Measurements from ENCODE around the gene PPP1R16B. TPM values are rescaled to one million over a fixed set of nuclear protein-coding genes. Genes with fewer than 3 reads are reported as not detected.

Gene PPP1R16B
- total RNA-seq, 5 donors from 2014 or later (not counting 1 experiment from before 2014, with no cell fraction given) = 32.0 to 58.5 (median 50.2) TPM

GRCh38 chr20:38939686-38940085, 134.2 kb downstream of the PPP1R16B start:
- Mint-ChIP-seq H3K4me1 (no peaks in the 10 kb centered on the region), H3K36me3 (peaks cover 4% of the 10 kb centered on the region), H3K9me3 (no peaks in the 10 kb centered on the region), H3K27ac (no peak overlapping the region), H3K4me3 (no peak overlapping the region), H3K27me3 (no peaks in the 10 kb centered on the region)
- no peak for ATAC-seq (replicated peaks in 1 of 4)
- no peak overlapping the region for H3K27ac ChIP-seq (ENCODE audit: low read length)
- ChIA-PET POLR2A (no interaction called here), CTCF (no interaction called here)
- H3K4me1 ChIP-seq (ENCODE audit: control insufficient read depth in 1 of 2, extremely low read depth in 1 of 2, insufficient read depth in 2 of 2, low read length in 2 of 2) = no peaks in the 10 kb centered on the region
- no CpG with 5 or more reads among the region's 2 CpGs for WGBS (ENCODE audit: insufficient coverage)
- H3K9me3 ChIP-seq = no peaks in the 10 kb centered on the region
- no peak overlapping the region for H3K4me3 ChIP-seq (ENCODE audit: control insufficient read depth in 1 of 2, extremely low read depth in 1 of 2, low read length in 1 of 2)
- no peak for DNase-seq
- H3K27me3 ChIP-seq (replicated peaks in 1 of 2; ENCODE audit: control insufficient read depth in 2 of 2, extremely low read depth in 1 of 2, insufficient read depth in 2 of 2, low read length in 1 of 2) = no peaks in the 10 kb centered on the region
- H3K36me3 ChIP-seq (ENCODE audit: control insufficient read depth in 2 of 2, extremely low read depth in 1 of 2, insufficient read depth in 1 of 2, low read length in 1 of 2) = peaks cover 0 to 3% of the 10 kb centered on the region in 2 donors

- ChIA-PET POLR2A (interaction anchor here in 1 of 2 donors (0.8 kb wide), 1 partner anchor 18 kb away, joined by 4 read pairs; no protein-coding TSS in a partner anchor), CTCF (interaction anchor here in 1 of 2 donors (0.6 kb wide), 1 partner anchor 12 kb away, joined by 3 read pairs; no protein-coding TSS in a partner anchor)
- 97% methylated on average over 5 of the region's 5 CpGs for WGBS (ENCODE audit: insufficient coverage)
- Mint-ChIP-seq H3K36me3 (peaks cover 4% of the 10 kb centered on the region), H3K27ac (no peak overlapping the region), H3K9me3 (no peaks in the 10 kb centered on the region), H3K4me3 (no peak overlapping the region), H3K27me3 (no peaks in the 10 kb centered on the region), H3K4me1 (no peaks in the 10 kb centered on the region)
- H3K4me3 ChIP-seq (ENCODE audit: control insufficient read depth in 1 of 2, extremely low read depth in 1 of 2, low read length in 1 of 2) = no peak overlapping the region
- H3K9me3 ChIP-seq = no peaks in the 10 kb centered on the region
- ATAC-seq (replicated peaks in 1 of 4) (no peak), DNase-seq (no peak)
- no peak overlapping the region for H3K27ac ChIP-seq (ENCODE audit: low read length)
- H3K36me3 ChIP-seq (ENCODE audit: control insufficient read depth in 2 of 2, extremely low read depth in 1 of 2, insufficient read depth in 1 of 2, low read length in 1 of 2) = peaks cover 0 to 3% of the 10 kb centered on the region in 2 donors
- no peaks in the 10 kb centered on the region for H3K27me3 ChIP-seq (replicated peaks in 1 of 2; ENCODE audit: control insufficient read depth in 2 of 2, extremely low read depth in 1 of 2, insufficient read depth in 2 of 2, low read length in 1 of 2)
- no peaks in the 10 kb centered on the region for H3K4me1 ChIP-seq (ENCODE audit: control insufficient read depth in 1 of 2, extremely low read depth in 1 of 2, insufficient read depth in 2 of 2, low read length in 2 of 2)
Observed at GRCh38 chr20:38940644-38941043, 135.1 kb downstream of the PPP1R16B start.

- Histone ChIP-seq H3K36me3 (ENCODE audit: control insufficient read depth in 2 of 2, extremely low read depth in 1 of 2, insufficient read depth in 1 of 2, low read length in 1 of 2) (peaks cover 0 to 3% of the 10 kb centered on the region in 2 donors), H3K4me1 (ENCODE audit: control insufficient read depth in 1 of 2, extremely low read depth in 1 of 2, insufficient read depth in 2 of 2, low read length in 2 of 2) (no peaks in the 10 kb centered on the region), H3K27ac (ENCODE audit: low read length) (no peak overlapping the region), H3K4me3 (ENCODE audit: control insufficient read depth in 1 of 2, extremely low read depth in 1 of 2, low read length in 1 of 2) (no peak overlapping the region), H3K27me3 (replicated peaks in 1 of 2; ENCODE audit: control insufficient read depth in 2 of 2, extremely low read depth in 1 of 2, insufficient read depth in 2 of 2, low read length in 1 of 2) (no peaks in the 10 kb centered on the region), H3K9me3 (no peaks in the 10 kb centered on the region)
- CTCF ChIA-PET = interaction anchor here in 1 of 2 donors (1.4 kb wide), 1 partner anchor 19 kb away, joined by 4 read pairs; no protein-coding TSS in a partner anchor
- no peaks in the 10 kb centered on the region for H3K4me1 Mint-ChIP-seq
- no peaks in the 10 kb centered on the region for H3K9me3 Mint-ChIP-seq
- no peaks in the 10 kb centered on the region for H3K27me3 Mint-ChIP-seq
- no peak for ATAC-seq (replicated peaks in 1 of 4)
- 94% methylated on average over 3 of the region's 5 CpGs for WGBS (ENCODE audit: insufficient coverage)
- POLR2A ChIA-PET = no interaction called here
- no peak overlapping the region for H3K27ac Mint-ChIP-seq
- no peak for DNase-seq
- no peak overlapping the region for H3K4me3 Mint-ChIP-seq
- H3K36me3 Mint-ChIP-seq = peaks cover 4% of the 10 kb centered on the region
Observed at GRCh38 chr20:38941726-38942389, 136.4 kb downstream of the PPP1R16B start.

DNA sequence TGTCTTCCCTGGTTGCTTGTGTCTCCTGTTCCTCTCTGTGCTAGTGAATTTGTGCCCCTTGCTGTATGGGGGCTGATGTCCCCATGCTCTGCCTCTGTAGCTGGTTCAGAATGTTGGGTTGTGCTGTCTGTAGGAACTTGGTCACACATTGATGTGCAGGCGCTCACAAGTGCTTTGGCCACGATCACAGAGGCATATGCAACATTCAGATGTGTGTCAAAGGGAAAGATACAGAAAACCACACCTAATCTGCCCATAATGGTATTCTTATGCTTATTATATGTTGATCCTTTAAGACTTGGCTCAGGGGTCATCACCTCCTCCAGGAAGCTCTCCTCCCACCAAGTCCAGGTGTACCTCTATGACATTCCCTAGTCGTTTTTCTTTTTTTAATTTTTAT, 139.5 kb downstream of the PPP1R16B start:
- ATAC-seq (replicated peaks in 1 of 4) (no peak), DNase-seq (no peak)
- ChIA-PET CTCF (no interaction called here), POLR2A (no interaction called here)
- H3K27ac ChIP-seq (ENCODE audit: low read length) = no peak overlapping the region
- WGBS (ENCODE audit: insufficient coverage) = no CpG with 5 or more reads among the region's 3 CpGs
- H3K27me3 Mint-ChIP-seq = no peaks in the 10 kb centered on the region
- no peaks in the 10 kb centered on the region for H3K4me1 ChIP-seq (ENCODE audit: control insufficient read depth in 1 of 2, extremely low read depth in 1 of 2, insufficient read depth in 2 of 2, low read length in 2 of 2)
- H3K4me3 Mint-ChIP-seq = no peak overlapping the region
- H3K4me1 Mint-ChIP-seq = no peaks in the 10 kb centered on the region
- no peak overlapping the region for H3K27ac Mint-ChIP-seq
- H3K27me3 ChIP-seq (replicated peaks in 1 of 2; ENCODE audit: control insufficient read depth in 2 of 2, extremely low read depth in 1 of 2, insufficient read depth in 2 of 2, low read length in 1 of 2) = no peaks in the 10 kb centered on the region
- H3K9me3 ChIP-seq = no peaks in the 10 kb centered on the region
- H3K36me3 ChIP-seq (ENCODE audit: control insufficient read depth in 2 of 2, extremely low read depth in 1 of 2, insufficient read depth in 1 of 2, low read length in 1 of 2) = peaks cover 0 to 3% of the 10 kb centered on the region in 2 donors
- H3K9me3 Mint-ChIP-seq = no peaks in the 10 kb centered on the region
- H3K36me3 Mint-ChIP-seq = peaks cover 9% of the 10 kb centered on the region
- H3K4me3 ChIP-seq (ENCODE audit: control insufficient read depth in 1 of 2, extremely low read depth in 1 of 2, low read length in 1 of 2) = no peak overlapping the region

DNA sequence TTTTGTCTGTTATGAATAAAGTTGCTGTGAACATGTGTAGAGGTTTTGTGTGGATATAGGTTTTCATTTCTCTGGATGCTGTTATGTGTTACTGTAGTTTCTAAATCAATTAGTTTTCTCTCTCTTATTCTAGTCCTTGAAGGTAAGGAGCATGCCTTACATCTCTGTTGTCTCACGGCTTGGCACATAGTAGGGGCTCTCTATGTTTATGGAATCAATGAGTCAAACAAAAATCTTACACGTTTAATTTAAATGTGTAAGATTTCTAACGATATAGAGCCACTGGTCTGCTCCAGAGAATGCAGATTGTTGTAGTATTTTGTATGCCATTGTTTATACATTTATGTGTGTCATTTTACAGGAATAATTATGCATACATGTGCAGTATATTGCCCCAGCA, 141.3 kb downstream of the PPP1R16B start:
- H3K27ac Mint-ChIP-seq = no peak overlapping the region
- ChIA-PET POLR2A (no interaction called here), CTCF (interaction anchor here in 1 of 2 donors (0.8 kb wide), 1 partner anchor 33 kb away, joined by 4 read pairs; no protein-coding TSS in a partner anchor)
- H3K4me1 Mint-ChIP-seq = no peaks in the 10 kb centered on the region
- 76% methylated on average over 2 of the region's 3 CpGs for WGBS (ENCODE audit: insufficient coverage)
- no peaks in the 10 kb centered on the region for H3K27me3 ChIP-seq (replicated peaks in 1 of 2; ENCODE audit: control insufficient read depth in 2 of 2, extremely low read depth in 1 of 2, insufficient read depth in 2 of 2, low read length in 1 of 2)
- no peak overlapping the region for H3K4me3 Mint-ChIP-seq
- ATAC-seq (replicated peaks in 1 of 4) (no peak), DNase-seq (no peak)
- peaks cover 16% of the 10 kb centered on the region for H3K36me3 Mint-ChIP-seq
- no peaks in the 10 kb centered on the region for H3K9me3 ChIP-seq
- H3K27me3 Mint-ChIP-seq = no peaks in the 10 kb centered on the region
- H3K27ac ChIP-seq (ENCODE audit: low read length) = no peak overlapping the region
- no peaks in the 10 kb centered on the region for H3K9me3 Mint-ChIP-seq
- no peak overlapping the region for H3K4me3 ChIP-seq (ENCODE audit: control insufficient read depth in 1 of 2, extremely low read depth in 1 of 2, low read length in 1 of 2)
- H3K4me1 ChIP-seq (ENCODE audit: control insufficient read depth in 1 of 2, extremely low read depth in 1 of 2, insufficient read depth in 2 of 2, low read length in 2 of 2) = no peaks in the 10 kb centered on the region
- H3K36me3 ChIP-seq (ENCODE audit: control insufficient read depth in 2 of 2, extremely low read depth in 1 of 2, insufficient read depth in 1 of 2, low read length in 1 of 2) = peaks cover 0 to 2% of the 10 kb centered on the region in 2 donors

DNA sequence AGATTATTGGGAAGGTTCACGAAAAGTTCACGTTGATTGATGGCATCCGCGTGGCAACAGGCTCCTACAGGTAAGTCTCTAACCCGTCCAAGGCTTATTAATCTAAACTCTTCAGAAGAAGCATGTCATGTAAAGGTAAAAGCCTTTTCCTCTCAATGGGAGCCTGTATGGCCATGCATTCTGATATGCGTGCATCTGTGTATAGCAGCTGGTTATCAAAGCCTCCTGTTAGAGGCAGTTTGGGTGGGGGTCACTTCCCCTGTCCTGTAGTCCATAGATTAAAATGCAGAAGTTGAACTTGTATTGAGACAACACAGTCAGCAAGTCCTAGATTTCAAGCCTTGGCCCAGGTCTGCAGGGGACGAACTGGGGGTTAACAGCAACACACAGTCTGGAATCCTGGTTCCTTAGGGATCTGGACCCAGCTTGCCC, 142.4 kb downstream of the PPP1R16B start:
- POLR2A ChIA-PET = no interaction called here
- 90% methylated on average over 2 of the region's 7 CpGs for WGBS (ENCODE audit: insufficient coverage)
- H3K4me3 Mint-ChIP-seq = no peak overlapping the region
- no peak for ATAC-seq (replicated peaks in 1 of 4)
- DNase-seq = no peak
- Histone ChIP-seq H3K4me3 (ENCODE audit: control insufficient read depth in 1 of 2, extremely low read depth in 1 of 2, low read length in 1 of 2) (no peak overlapping the region), H3K9me3 (no peaks in the 10 kb centered on the region), H3K4me1 (ENCODE audit: control insufficient read depth in 1 of 2, extremely low read depth in 1 of 2, insufficient read depth in 2 of 2, low read length in 2 of 2) (no peaks in the 10 kb centered on the region), H3K27me3 (replicated peaks in 1 of 2; ENCODE audit: control insufficient read depth in 2 of 2, extremely low read depth in 1 of 2, insufficient read depth in 2 of 2, low read length in 1 of 2) (no peaks in the 10 kb centered on the region), H3K27ac (ENCODE audit: low read length) (no peak overlapping the region), H3K36me3 (ENCODE audit: control insufficient read depth in 2 of 2, extremely low read depth in 1 of 2, insufficient read depth in 1 of 2, low read length in 1 of 2) (no peaks in the 10 kb centered on the region)
- no peaks in the 10 kb centered on the region for H3K9me3 Mint-ChIP-seq
- peaks cover 14% of the 10 kb centered on the region for H3K36me3 Mint-ChIP-seq
- H3K4me1 Mint-ChIP-seq = no peaks in the 10 kb centered on the region
- H3K27me3 Mint-ChIP-seq = no peaks in the 10 kb centered on the region
- CTCF ChIA-PET = interaction anchor here in 1 of 2 donors (0.8 kb wide), 1 partner anchor 32 kb away, joined by 4 read pairs; no protein-coding TSS in a partner anchor
- H3K27ac Mint-ChIP-seq = no peak overlapping the region

Measured in T-cell (primary cell).